PC-9 (cell line): Measurements from ENCODE around the gene GPR78. TPM values are rescaled to one million over a fixed set of nuclear protein-coding genes. Genes with fewer than 3 reads are reported as not detected.

Source experiments
- BruUV-seq: library from RNA; stranded (reverse); fragments of 400-500 nt; replicated peaks from 2 replicates; lab custom pipeline; 2021; lab: Mats Ljungman, UMichigan
- CTCF ChIA-PET: fragments of 300-600 bp; sonication (Branson Sonifier 250); formaldehyde crosslinking; loops from one replicate; lab custom pipeline; 2022; ENCODE audit warnings: antibody characterized with exemption; lab: Charles Lee
- POLR2A ChIA-PET: fragments of 300-600 bp; sonication (Branson Sonifier 250); formaldehyde crosslinking; loops from one replicate; lab custom pipeline; 2022; ENCODE audit warnings: antibody characterized with exemption; ENCODE audit not compliant: unreplicated experiment; lab: Charles Lee
- DNase-seq, 2 experiments: peaks; one replicate each; pipeline versions ENCODE4 v3.0.0 to v3.0.0-alpha.2; 2015 to 2022; ENCODE audit warnings: mixed read lengths in 1 of 2
- H2AFZ ChIP-seq: fragments of 200-600 bp; sonication (generic); 2 replicates; pipeline ENCODE4 v1.8.1; 2017; ENCODE audit warnings: antibody characterized with exemption
- H3F3A ChIP-seq: fragments of 200-600 bp; sonication (generic); 2 replicates; pipeline ENCODE4 v1.8.1; 2017; ENCODE audit warnings: antibody characterized with exemption, mild to moderate bottlenecking, low read depth; ENCODE audit not compliant: insufficient read depth
- H3K27ac ChIP-seq: fragments of 200-600 bp; sonication (generic); 2 replicates; pipeline ENCODE4 v1.6.1; 2016; ENCODE audit warnings: mixed run types
- H3K27me3 ChIP-seq: fragments of 200-600 bp; sonication (generic); 2 replicates; pipeline ENCODE4 v1.6.1; 2016; ENCODE audit warnings: low read depth, mixed run types; ENCODE audit not compliant: insufficient read depth
- H3K36me3 ChIP-seq: fragments of 200-600 bp; sonication (generic); 2 replicates; pipeline ENCODE4 v1.6.1; 2016; ENCODE audit warnings: low read depth, mixed run types
- H3K4me1 ChIP-seq: fragments of 200-600 bp; sonication (generic); replicated peaks from 2 replicates; pipeline ENCODE4 v1.6.1; 2016; ENCODE audit warnings: mixed run types; ENCODE audit not compliant: insufficient read depth
- H3K4me2 ChIP-seq: fragments of 200-600 bp; sonication (generic); 2 replicates; pipeline ENCODE4 v1.6.1; 2017; ENCODE audit warnings: mixed run types
- H3K4me3 ChIP-seq: fragments of 200-600 bp; sonication (generic); 2 replicates; pipeline ENCODE4 v1.6.1; 2016; ENCODE audit warnings: mixed run types
- H3K79me2 ChIP-seq: fragments of 200-600 bp; sonication (generic); 2 replicates; pipeline ENCODE4 v1.6.1; 2017; ENCODE audit warnings: low read depth, mixed run types
- H3K9me2 ChIP-seq: fragments of 200-600 bp; sonication (generic); 2 replicates; pipeline ENCODE4 v1.8.1; 2017; ENCODE audit warnings: mild to moderate bottlenecking; ENCODE audit not compliant: insufficient read depth
- H3K9me3 ChIP-seq: fragments of 200-600 bp; sonication (generic); 2 replicates; pipeline ENCODE4 v1.8.1; 2016; ENCODE audit warnings: low read depth; ENCODE audit not compliant: insufficient read depth
- H4K20me1 ChIP-seq: fragments of 200-600 bp; sonication (generic); 2 replicates; pipeline ENCODE4 v1.8.1; 2017; ENCODE audit not compliant: insufficient read depth
- EZH2 ChIP-seq: fragments of 200-600 bp; sonication (generic); IDR thresholded peaks from 2 replicates; pipeline ENCODE4 v1.8.0; 2017; ENCODE audit warnings: antibody characterized with exemption, low read depth
- intact Hi-C: fragments of 100-400 bp; cut with micrococcal nuclease; formaldehyde crosslinking; loops from one replicate; pipeline ENCODE4 v1.10.0; 2022; ENCODE audit not compliant: unreplicated experiment
- total RNA-seq: library from RNA; stranded (reverse); gene quantifications from 2 replicates; pipeline ENCODE4 v1.2.3, GENCODE V29; 2021
- TF ChIP-seq, protein P1 (sequence below): fragments of 200-600 bp; sonication (generic); conservative IDR thresholded peaks from 2 replicates; pipeline ENCODE4 v1.6.1; 2017; ENCODE audit warnings: mixed run types, antibody characterized with exemption, mild to moderate bottlenecking, moderate library complexity

Gene GPR78
- total RNA-seq, 1 experiment from 2014 or later: 56.6 TPM

DNA sequence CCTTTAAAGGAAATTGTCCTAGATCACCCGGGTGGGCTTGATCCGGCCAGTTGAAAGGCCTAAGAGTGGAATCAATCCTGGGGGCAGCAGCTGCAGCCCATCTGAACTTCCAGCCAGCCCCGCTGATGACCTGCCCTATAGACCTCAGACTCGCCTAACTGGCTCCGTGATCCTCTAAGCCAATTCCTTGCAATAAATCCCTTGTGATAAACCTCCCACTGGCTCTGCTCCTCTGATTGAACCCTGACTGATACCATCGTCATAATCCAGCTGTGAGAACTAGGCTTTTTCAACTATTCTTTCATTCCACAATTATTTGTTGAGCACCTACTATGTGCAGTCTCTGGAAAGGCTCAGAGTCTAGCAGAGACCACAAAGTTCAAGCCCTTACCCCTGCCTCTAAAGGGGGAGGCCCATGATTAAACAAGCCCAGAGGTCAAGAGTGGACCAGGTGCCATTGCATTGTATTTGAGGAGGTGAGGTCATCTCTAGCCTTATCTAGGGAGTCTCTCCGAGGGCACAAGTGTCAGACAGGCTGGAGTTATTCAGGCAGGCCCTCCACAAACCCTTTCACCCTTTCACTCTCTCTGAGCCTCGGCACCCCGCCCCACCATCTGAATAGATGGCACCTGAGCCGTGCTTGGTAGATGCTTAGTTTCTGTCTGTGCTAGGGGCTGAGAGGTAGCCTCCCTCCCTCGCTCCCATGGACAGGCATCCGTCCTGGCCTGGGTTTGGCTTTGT, 20.5 kb upstream of the GPR78 start:
- H3K27me3 ChIP-seq: no peaks in the 10 kb centered on the region
- H4K20me1 ChIP-seq: no peaks in the 10 kb centered on the region
- H3K4me2 ChIP-seq: peak overlapping the region; percentile 99
- ChIA-PET CTCF (no interaction called here), POLR2A (interaction anchor here (0.7 kb wide), 1 partner anchor 289 kb away, joined by 21 read pairs; no protein-coding TSS in a partner anchor)
- TF ChIP-seq, protein P1, sequence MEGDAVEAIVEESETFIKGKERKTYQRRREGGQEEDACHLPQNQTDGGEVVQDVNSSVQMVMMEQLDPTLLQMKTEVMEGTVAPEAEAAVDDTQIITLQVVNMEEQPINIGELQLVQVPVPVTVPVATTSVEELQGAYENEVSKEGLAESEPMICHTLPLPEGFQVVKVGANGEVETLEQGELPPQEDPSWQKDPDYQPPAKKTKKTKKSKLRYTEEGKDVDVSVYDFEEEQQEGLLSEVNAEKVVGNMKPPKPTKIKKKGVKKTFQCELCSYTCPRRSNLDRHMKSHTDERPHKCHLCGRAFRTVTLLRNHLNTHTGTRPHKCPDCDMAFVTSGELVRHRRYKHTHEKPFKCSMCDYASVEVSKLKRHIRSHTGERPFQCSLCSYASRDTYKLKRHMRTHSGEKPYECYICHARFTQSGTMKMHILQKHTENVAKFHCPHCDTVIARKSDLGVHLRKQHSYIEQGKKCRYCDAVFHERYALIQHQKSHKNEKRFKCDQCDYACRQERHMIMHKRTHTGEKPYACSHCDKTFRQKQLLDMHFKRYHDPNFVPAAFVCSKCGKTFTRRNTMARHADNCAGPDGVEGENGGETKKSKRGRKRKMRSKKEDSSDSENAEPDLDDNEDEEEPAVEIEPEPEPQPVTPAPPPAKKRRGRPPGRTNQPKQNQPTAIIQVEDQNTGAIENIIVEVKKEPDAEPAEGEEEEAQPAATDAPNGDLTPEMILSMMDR: no peak
- TF ChIP-seq EZH2: no peak
- H3K9me2 ChIP-seq: no peaks in the 10 kb centered on the region
- DNase-seq: peak; percentile 37 to 79
- H3K4me3 ChIP-seq: peak overlapping the region; percentile 69
- no TSS peak for BruUV-seq
- H3F3A ChIP-seq: peaks cover 53% of the 10 kb centered on the region
- H3K27ac ChIP-seq: peak overlapping the region; percentile 95
- H3K9me3 ChIP-seq: no peaks in the 10 kb centered on the region
- no peak overlapping the region for H2AFZ ChIP-seq
- peaks cover 77% of the 10 kb centered on the region for H3K4me1 ChIP-seq
- intact Hi-C loops: loop anchor here (2.0 kb wide), 1 partner anchor 13 kb away; no protein-coding TSS in a partner anchor
- H3K79me2 ChIP-seq: peaks cover 67% of the 10 kb centered on the region
- H3K36me3 ChIP-seq: no peaks in the 10 kb centered on the region

DNA sequence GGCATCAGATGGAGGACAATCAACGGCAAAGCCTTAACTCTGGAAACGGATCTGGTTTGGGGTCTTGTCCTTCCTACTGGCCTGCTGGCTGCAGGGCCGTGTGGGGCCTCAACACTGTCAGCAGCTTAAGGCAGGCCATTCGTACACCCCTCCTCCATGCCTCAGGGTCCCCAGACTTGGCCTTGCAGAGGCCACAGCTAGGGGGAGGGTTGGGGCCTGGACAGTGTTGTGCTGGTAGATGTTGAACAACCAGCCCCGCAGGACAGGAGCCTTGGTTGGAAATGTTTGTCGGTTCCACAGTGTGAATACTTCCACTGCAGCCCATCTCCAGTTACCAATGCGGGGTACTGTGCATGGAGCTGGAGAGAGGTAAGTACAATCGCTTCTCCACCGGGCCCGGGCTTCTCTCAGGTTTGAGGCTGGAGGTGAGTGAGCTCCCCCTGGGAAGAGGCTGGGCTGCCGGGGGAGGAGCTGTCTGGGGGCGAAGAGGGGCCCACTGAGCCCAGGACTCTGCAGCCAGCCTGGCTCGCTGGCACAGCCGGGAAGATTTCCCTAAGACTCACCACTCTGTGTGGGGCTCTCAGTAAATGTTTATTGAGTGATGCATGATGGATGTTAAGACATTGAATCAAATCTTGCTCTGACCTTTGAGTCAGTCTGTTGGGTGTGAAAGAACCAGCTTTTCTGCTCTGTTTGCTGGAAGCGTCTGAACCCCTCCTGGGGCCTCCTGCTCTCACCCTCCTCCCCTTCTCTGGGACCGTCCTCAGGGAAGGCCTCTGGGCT, 19.7 kb upstream of the GPR78 start:
- ChIA-PET POLR2A (interaction anchor here (0.7 kb wide), 1 partner anchor 289 kb away, joined by 21 read pairs; no protein-coding TSS in a partner anchor), CTCF (interaction anchor here (0.6 to 1.2 kb wide), 4 partner anchors 12 to 91 kb away, joined by 3 to 4 read pairs (median 3); no protein-coding TSS in a partner anchor)
- H3K36me3 ChIP-seq: no peaks in the 10 kb centered on the region
- intact Hi-C loops: no loop called here
- H3K27ac ChIP-seq: peak overlapping the region; percentile 95
- BruUV-seq: no TSS peak
- H4K20me1 ChIP-seq: no peaks in the 10 kb centered on the region
- no peaks in the 10 kb centered on the region for H3K27me3 ChIP-seq
- peak overlapping the region; percentile 69 for H3K4me3 ChIP-seq
- peak overlapping the region; percentile 99 for H3K4me2 ChIP-seq
- no peak overlapping the region for H2AFZ ChIP-seq
- TF ChIP-seq, protein P1: no peak
- TF ChIP-seq EZH2: no peak
- H3F3A ChIP-seq: peaks cover 53% of the 10 kb centered on the region
- H3K4me1 ChIP-seq: peaks cover 74% of the 10 kb centered on the region
- DNase-seq: peak; percentile 55 to 94
- no peaks in the 10 kb centered on the region for H3K9me3 ChIP-seq
- H3K79me2 ChIP-seq: peaks cover 73% of the 10 kb centered on the region
- H3K9me2 ChIP-seq: no peaks in the 10 kb centered on the region

DNA sequence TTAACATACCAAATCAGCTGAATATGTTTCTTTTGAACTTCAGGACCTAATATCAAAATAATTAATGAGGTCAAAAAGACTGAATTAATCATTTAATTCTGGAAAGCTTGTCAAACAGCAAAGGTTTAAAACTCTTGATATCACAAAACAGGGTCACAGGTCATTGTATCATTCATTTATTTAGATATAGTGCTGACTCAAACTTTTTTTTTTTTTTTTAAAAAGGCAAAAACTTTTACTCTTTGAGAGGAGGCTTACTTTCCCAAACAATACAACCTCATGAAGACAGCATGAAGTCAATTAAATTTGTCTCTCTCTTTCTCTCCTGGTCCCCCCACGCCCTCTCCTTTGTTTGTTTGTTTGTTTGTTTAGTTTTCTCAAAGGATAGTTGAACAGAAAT, 15.6 kb upstream of the GPR78 start:
- no peaks in the 10 kb centered on the region for H3K36me3 ChIP-seq
- peaks cover 53% of the 10 kb centered on the region for H3K4me1 ChIP-seq
- no peaks in the 10 kb centered on the region for H3K9me2 ChIP-seq
- intact Hi-C loops: no loop called here
- BruUV-seq: no TSS peak
- CTCF ChIA-PET: no interaction called here
- no peak for DNase-seq
- H3K4me3 ChIP-seq: no peak overlapping the region
- no peak overlapping the region for H3K27ac ChIP-seq
- H2AFZ ChIP-seq: no peak overlapping the region
- POLR2A ChIA-PET: no interaction called here
- H3K4me2 ChIP-seq: no peak overlapping the region
- H3F3A ChIP-seq: peaks cover 20% of the 10 kb centered on the region
- H4K20me1 ChIP-seq: no peaks in the 10 kb centered on the region
- H3K27me3 ChIP-seq: no peaks in the 10 kb centered on the region
- TF ChIP-seq, protein P1: no peak
- TF ChIP-seq EZH2: no peak
- peaks cover 85% of the 10 kb centered on the region for H3K79me2 ChIP-seq
- H3K9me3 ChIP-seq: no peaks in the 10 kb centered on the region
